Stimulated activated naive CD8-positive, alpha-beta T cell treated with anti-CD3 and anti-CD28 coated beads, Interleukin-15, amount 100 ng/mL, for 72 hours (primary cell): Measurements from ENCODE around the gene FAM222A.
A peak's percentile ranks its signal among the peaks of the same experiment; 100 is the strongest.

ENCODE experiments used
- ATAC-seq: fragments of 150-1000 bp; cut with Tn5 transposase; 2 replicates; pipeline ENCODE4 v1.10.0; 2021; ENCODE audit warnings: mild to moderate bottlenecking, moderate library complexity
- DNase-seq, 2 donors: peaks; one replicate each; pipeline ENCODE4 v3.0.0; 2021 to 2022
- H3K27ac Mint-ChIP-seq, 2 donors: one replicate each; pipeline ENCODE4 v1.8.0; 2022; ENCODE audit warnings: mild to moderate bottlenecking in 2 of 2, mixed read lengths in 2 of 2, moderate library complexity in 2 of 2
- H3K27me3 Mint-ChIP-seq: one replicate; pipeline ENCODE4 v1.8.0; 2022; ENCODE audit warnings: mixed read lengths
- H3K4me1 Mint-ChIP-seq: one replicate; pipeline ENCODE4 v1.8.0; 2022; ENCODE audit warnings: mild to moderate bottlenecking, mixed read lengths
- H3K4me3 Mint-ChIP-seq, 2 donors: one replicate each; pipeline ENCODE4 v1.8.0; 2022; ENCODE audit warnings: mild to moderate bottlenecking in 2 of 2, mixed read lengths in 2 of 2, moderate library complexity in 1 of 2
- H3K9me3 Mint-ChIP-seq, 2 donors: one replicate each; pipeline ENCODE4 v1.8.0; 2022; ENCODE audit warnings: mixed read lengths in 2 of 2

The FAM222A gene

GRCh38 chr12:109793411-109793810, 79.8 kb downstream of the FAM222A start:
- Mint-ChIP-seq H3K4me1 (no peaks in the 10 kb centered on the region), H3K4me3 (no peak overlapping the region), H3K9me3 (no peaks in the 10 kb centered on the region), H3K27ac (peak overlapping the region in 1 of 2 donors; percentile 10), H3K27me3 (peaks cover 18% of the 10 kb centered on the region)
- DNase-seq = no peak
- ATAC-seq = no peak

GRCh38 chr12:109793826-109794501, 80.3 kb downstream of the FAM222A start:
- no peak overlapping the region for H3K4me3 Mint-ChIP-seq
- H3K27me3 Mint-ChIP-seq = peaks cover 19% of the 10 kb centered on the region
- ATAC-seq = no peak

GRCh38 chr12:109795023-109795422, 81.4 kb downstream of the FAM222A start:
- Mint-ChIP-seq H3K4me3 (no peak overlapping the region), H3K27ac (no peak overlapping the region), H3K4me1 (no peaks in the 10 kb centered on the region), H3K9me3 (no peaks in the 10 kb centered on the region), H3K27me3 (peaks cover 19% of the 10 kb centered on the region)
- ATAC-seq (no peak), DNase-seq (no peak)

More at GRCh38 chr12:109793826-109794501, 80.3 kb downstream of the FAM222A start:
- Mint-ChIP-seq H3K9me3 (no peaks in the 10 kb centered on the region), H3K27ac (peak overlapping the region in 1 of 2 donors; percentile 83), H3K4me1 (no peaks in the 10 kb centered on the region)
- no peak for DNase-seq

- no peak for ATAC-seq
- DNase-seq = no peak
- Mint-ChIP-seq H3K4me3 (no peak overlapping the region), H3K27me3 (peaks cover 19% of the 10 kb centered on the region), H3K27ac (no peak overlapping the region), H3K4me1 (no peaks in the 10 kb centered on the region), H3K9me3 (no peaks in the 10 kb centered on the region)
Measured at GRCh38 chr12:109796057-109796456, 82.4 kb downstream of the FAM222A start.

GRCh38 chr12:109797905-109798669, 84.5 kb downstream of the FAM222A start:
- ATAC-seq = no peak
- Mint-ChIP-seq H3K27ac (peak overlapping the region in 1 of 2 donors; percentile 49), H3K27me3 (peaks cover 19% of the 10 kb centered on the region), H3K4me3 (no peak overlapping the region), H3K4me1 (no peaks in the 10 kb centered on the region), H3K9me3 (no peaks in the 10 kb centered on the region)
- no peak for DNase-seq

GRCh38 chr12:109798691-109799090, 85.1 kb downstream of the FAM222A start:
- no peak for ATAC-seq
- Mint-ChIP-seq H3K27ac (no peak overlapping the region), H3K4me3 (no peak overlapping the region), H3K9me3 (no peaks in the 10 kb centered on the region), H3K4me1 (no peaks in the 10 kb centered on the region), H3K27me3 (peaks cover 14% of the 10 kb centered on the region)
- no peak for DNase-seq

GRCh38 chr12:109800536-109800935, 86.9 kb downstream of the FAM222A start:
- Mint-ChIP-seq H3K4me3 (no peak overlapping the region), H3K4me1 (no peaks in the 10 kb centered on the region), H3K27me3 (peaks cover 7% of the 10 kb centered on the region), H3K9me3 (no peaks in the 10 kb centered on the region), H3K27ac (no peak overlapping the region)
- ATAC-seq (no peak), DNase-seq (no peak)

DNA sequence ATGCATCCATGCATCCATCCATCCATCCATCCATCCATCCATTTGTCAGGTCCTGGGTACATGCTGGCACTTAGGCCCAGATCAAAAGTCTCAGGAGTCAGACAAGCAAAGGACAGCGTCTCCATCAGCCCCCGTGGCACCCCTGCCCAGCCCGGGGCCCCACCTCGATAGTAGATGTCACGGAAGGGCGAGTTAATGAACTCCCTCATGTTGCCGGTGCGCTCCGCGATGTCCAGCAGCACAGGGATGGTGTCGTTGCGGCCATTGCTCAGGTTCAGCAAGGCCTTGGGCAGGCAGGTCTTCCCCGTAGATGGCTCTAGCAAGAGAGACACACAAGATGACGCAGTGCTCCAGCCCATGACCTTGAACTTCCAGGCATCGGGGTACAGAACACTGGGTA, 89.2 kb downstream of the FAM222A start:
- DNase-seq (no peak), ATAC-seq (no peak)
- no peaks in the 10 kb centered on the region for H3K9me3 Mint-ChIP-seq
- H3K4me1 Mint-ChIP-seq = no peaks in the 10 kb centered on the region
- no peak overlapping the region for H3K4me3 Mint-ChIP-seq
- no peak overlapping the region for H3K27ac Mint-ChIP-seq
- H3K27me3 Mint-ChIP-seq = peaks cover 7% of the 10 kb centered on the region

DNA sequence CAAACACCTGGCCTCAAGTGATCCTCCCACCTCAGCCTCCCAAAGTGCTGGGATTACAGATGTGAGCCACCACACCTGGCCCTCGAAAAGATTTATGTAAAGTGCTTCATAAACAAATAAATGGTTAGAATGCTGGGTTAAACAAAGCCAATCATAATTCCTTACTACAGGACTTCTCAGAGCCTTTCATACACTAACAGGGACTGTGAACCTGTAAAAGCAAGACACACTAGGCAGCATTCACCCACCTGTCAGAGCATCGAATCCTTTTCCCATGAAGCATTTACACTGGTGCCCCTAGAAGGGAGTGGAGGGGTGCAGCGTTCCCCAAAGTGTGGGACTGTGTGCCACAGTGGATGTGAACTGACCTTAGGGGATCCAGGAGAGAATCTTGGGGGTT, 90.1 kb downstream of the FAM222A start:
- H3K4me1 Mint-ChIP-seq = no peaks in the 10 kb centered on the region
- DNase-seq = no peak
- no peak overlapping the region for H3K4me3 Mint-ChIP-seq
- no peaks in the 10 kb centered on the region for H3K9me3 Mint-ChIP-seq
- no peak overlapping the region for H3K27ac Mint-ChIP-seq
- H3K27me3 Mint-ChIP-seq = no peaks in the 10 kb centered on the region
- no peak for ATAC-seq

DNA sequence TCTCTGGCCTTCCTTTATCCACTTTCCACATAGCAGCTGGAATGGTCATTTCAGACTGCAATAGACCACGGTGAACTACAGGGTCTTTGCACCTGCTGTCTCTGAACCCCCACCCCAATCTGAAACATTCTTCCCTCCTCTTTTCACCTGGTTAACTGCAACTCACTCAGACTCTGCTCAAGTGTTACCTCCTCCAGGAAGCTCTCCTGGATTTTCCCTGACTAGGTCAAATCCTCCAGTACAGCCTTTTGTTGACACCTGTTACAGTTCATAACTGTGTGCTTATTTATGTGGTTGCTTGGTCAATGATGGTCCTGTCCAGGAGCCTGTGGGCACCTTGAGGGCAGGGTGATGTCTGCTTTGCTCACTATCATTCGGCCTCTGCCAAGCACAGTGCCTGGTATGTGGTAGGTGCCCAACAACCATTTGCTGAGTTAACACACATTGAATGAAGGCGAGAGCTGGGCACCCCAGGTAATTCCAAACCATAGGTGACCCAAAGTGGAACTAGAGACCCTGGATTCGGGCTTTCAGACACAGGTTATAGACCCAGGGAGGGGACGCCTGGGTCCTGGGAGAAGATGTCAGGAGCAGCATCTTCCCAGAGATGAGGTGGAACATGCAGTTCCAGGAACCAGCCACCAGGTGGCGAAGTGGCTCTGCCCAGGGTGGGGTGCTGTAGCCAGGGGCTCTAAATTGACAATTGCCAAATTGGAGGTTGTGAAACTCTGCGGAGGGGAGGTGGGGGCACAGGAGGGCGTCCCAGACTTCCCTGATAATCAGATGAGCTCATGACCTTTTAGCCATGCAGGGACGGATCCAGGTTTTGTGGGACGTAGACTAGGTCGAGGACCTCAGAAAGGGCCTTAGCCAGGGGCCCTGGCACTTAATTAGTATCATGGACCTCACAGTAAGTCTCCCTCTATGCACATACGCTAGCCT, 91.5 kb downstream of the FAM222A start:
- DNase-seq = peak; percentile 59 to 64
- Mint-ChIP-seq H3K4me3 (no peak overlapping the region), H3K27me3 (no peaks in the 10 kb centered on the region), H3K9me3 (no peaks in the 10 kb centered on the region), H3K4me1 (no peaks in the 10 kb centered on the region), H3K27ac (peak overlapping the region in 1 of 2 donors; percentile 38)
- peak; percentile 82 for ATAC-seq

- no peaks in the 10 kb centered on the region for H3K27me3 Mint-ChIP-seq
- no peak for DNase-seq
- H3K4me3 Mint-ChIP-seq = no peak overlapping the region
- no peak for ATAC-seq
- no peak overlapping the region for H3K27ac Mint-ChIP-seq
- no peaks in the 10 kb centered on the region for H3K4me1 Mint-ChIP-seq
- no peaks in the 10 kb centered on the region for H3K9me3 Mint-ChIP-seq
Measured at GRCh38 chr12:109807954-109808643, 94.5 kb downstream of the FAM222A start.

DNA sequence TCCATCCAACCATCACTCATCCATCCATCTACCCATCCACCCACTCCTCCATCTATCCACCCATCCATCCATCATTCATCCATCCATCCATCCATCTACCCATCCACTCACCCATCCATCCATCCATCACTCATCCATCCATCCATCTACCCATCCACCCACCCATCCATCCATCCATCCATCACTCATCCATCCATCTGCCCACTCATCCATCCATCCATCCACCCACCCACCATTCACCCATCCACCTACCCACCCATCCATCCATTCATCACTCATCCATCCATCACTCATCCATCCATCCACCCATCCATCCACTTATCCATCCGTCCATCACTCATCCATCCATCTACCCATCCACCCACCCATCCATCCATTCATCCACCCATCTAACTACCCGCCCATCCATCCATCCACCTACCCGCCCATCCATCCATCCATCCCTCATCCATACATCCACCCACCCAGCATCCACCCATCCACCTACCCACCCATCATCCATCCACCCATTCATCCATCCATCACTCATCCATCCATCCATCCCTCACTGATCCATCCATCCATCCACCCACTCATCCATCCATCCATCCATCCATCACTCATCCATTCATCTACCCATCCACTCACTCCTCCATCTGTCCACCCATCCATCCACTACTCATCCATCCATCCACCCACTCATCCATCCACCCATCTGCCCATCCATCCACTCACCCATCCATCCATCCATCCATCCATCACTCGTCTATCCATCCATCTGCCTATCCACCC, 95.4 kb downstream of the FAM222A start:
- no peak for ATAC-seq
- Mint-ChIP-seq H3K27ac (no peak overlapping the region), H3K4me1 (no peaks in the 10 kb centered on the region), H3K9me3 (no peaks in the 10 kb centered on the region), H3K4me3 (no peak overlapping the region), H3K27me3 (no peaks in the 10 kb centered on the region)
- no peak for DNase-seq

DNA sequence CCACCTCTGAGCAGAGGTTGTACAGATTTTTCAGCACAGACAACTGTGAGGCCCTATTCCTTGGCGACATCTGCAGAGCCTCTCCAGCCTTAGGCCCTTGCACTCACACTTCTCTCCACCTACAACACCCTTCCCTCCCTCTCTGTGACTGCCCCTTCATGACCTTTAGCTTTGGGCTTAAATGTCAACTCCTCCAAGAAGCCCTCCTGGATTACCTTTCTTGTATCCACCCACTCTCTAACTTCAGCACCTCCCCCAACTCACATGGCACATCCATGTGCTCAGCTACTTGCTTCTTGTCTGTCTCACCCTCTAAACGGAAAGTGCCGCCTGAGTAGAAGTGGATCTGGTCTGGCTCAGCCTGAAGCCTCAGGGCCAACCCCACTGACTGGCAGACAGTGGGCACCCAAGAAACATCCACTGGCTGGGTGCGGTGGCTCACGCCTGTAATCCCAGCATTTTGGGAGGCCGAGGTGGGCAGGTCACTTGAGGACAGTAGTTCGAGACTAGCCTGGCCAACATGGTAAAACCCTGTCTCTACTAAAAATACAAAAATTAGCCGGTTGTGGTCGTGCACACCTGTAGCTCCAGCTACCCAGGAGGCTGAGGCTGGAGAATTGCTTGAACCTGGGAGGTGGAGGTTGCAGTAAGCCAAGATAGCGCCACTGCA, 97.5 kb downstream of the FAM222A start:
- no peaks in the 10 kb centered on the region for H3K4me1 Mint-ChIP-seq
- no peak for ATAC-seq
- no peak overlapping the region for H3K4me3 Mint-ChIP-seq
- no peaks in the 10 kb centered on the region for H3K27me3 Mint-ChIP-seq
- peak overlapping the region in 1 of 2 donors; percentile 13 for H3K27ac Mint-ChIP-seq
- no peak for DNase-seq
- no peaks in the 10 kb centered on the region for H3K9me3 Mint-ChIP-seq

DNA sequence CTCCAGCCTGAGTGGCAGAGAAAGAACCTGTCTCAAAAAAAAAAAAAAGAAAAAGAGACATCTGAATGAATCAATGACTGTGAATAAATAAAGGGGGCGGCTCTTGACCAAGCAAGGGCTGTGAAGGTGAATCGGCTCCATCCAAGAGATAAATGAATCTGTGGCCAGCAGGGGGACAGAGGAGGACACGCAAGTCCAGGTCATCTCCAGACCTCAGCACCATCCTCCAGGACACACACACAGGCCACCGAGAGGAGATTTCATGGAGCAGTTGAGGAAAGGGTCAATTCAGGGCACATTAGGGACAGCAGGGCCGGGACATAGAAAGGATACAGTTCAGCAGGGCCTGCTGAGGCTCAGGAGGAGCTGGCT, 98.0 kb downstream of the FAM222A start:
- ATAC-seq (no peak), DNase-seq (no peak)
- Mint-ChIP-seq H3K27me3 (no peaks in the 10 kb centered on the region), H3K4me3 (no peak overlapping the region), H3K4me1 (no peaks in the 10 kb centered on the region), H3K9me3 (no peaks in the 10 kb centered on the region), H3K27ac (peak overlapping the region in 1 of 2 donors; percentile 13)
